GM18858 (cell line): ENCODE measurements around the gene ALG11.

ENCODE experiments used
- ATAC-seq: cut with Tn5 transposase; IDR thresholded peaks from one replicate; pipeline ENCODE4 v1.9.1; 2021; ENCODE audit not compliant: unreplicated experiment

Gene ALG11

DNA sequence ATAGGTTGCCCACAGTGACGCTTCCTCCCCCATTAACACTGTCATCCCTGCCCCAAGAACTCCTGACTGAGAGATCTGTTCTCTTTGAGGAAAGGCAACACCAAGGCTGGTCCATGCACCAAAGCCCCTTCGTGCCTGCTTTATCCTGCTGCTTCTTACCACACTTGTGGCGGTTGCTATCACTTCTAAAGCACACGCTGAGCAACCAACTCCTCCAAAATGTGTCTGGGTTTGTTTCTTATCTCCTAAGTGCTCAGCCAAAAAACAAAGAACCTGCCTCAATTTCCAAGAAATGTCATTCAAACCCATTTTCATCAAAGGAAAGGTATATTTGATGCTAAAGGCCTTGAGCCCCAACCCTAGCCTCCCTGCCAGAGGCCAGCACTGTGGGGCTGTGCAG lies 15.6 kb upstream of the ALG11 start:
- ATAC-seq: no peak

DNA sequence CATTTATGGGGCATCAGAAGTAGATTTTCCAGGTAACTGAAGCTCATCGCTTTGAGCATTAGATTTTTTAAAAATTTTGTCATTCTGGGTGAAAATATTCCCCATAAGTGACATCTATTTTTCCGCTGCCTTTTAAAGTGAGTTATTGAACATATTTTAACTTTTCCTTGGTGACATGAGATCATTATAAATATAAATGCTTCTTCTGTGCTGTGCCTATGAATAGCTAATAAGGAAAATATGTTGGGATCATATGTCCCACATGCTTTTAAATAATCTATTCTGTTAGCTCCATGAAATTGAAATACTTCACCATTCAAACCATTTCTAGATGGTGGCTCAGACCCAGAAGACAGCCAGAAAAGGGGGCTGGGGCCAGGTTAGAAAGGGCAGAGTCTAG lies 15.0 kb upstream of the ALG11 start:
- no peak for ATAC-seq

DNA sequence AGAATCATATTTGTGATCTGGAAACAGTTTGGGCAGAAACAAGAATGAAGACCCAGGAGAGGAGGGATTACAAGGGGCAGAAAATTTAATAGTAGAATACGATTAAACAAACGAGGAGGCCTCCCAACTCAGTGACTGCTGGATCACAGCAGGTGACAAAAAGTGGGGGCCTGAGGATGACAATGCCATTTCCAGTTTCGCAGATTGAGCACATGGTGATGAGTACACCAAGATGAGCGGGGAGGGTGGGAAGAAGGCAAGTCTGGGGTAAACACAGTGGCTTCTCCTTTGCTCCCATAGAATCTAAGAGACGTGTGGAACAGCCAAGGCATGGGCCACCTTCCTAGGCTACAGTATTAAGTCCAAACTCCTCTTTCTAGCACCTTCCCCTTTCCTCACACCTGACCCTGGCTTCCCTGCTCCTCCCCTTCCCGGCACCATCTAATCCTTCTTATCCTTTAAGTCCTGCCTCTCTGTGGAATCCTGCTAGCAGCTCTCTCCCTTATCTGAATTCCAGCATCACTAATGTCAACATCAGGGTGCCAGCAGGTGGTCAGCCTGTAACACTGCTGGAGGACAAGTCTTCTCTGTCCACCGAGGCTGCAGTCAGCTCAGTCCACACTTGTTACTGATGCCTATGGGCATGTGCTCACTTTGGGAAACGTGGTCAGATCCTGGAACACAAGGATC lies 14.4 kb upstream of the ALG11 start:
- ATAC-seq: no peak

DNA sequence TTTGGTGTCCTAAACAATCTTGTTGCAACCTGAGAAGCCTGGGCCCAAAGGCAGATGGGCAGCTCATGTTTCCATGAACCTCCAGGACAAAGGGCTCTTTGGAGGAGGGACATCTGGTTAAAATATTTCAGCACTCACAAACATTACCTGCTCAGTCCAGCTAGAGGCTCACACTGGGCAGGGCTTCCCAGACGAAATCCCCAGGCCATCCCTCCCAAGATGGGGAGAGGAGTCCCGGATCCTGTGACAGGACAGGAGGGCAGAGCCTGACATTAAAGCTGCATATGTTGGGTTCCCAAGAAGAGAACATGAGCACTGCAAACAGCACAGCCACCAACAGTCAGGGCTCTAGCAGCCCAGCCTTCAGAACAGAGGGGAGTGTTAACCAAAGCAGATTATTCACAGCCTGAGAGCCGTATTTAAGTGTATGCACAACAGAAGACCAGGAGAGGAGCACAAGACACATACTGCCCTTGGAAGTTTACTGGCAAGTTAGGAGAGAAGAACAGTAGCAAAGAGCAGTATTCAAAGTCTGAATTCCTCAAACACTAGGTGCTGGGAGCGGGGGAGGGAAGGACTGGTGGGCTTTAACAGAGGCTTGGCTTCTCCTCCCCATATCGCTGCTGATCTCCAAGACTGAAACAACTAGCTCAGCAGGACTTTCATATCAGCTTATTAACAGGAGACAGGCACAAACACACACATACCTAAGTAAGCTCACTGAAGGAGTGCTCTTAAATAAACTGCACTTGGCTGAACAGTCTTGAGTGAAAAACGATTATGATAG lies 13.3 kb upstream of the ALG11 start:
- no peak for ATAC-seq

DNA sequence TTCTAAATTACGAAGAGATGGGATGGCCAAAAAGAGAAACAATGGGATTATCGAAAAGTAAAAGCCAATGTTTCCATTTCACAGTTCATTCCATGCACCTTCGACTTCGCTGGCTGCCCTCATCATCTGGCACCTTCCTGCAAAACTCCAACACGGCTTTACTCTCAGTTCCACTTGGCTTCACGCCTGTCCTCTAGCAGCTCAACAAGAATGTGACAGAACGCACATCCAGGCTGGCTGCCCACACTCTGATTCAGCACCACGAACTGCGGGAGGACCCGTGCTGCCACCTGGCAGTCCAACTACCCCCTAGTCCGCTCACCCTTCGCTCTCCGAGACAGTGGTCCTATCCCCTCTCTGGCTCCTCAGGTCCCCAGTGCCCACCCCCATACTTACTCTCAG lies 12.7 kb upstream of the ALG11 start:
- ATAC-seq: no peak

DNA sequence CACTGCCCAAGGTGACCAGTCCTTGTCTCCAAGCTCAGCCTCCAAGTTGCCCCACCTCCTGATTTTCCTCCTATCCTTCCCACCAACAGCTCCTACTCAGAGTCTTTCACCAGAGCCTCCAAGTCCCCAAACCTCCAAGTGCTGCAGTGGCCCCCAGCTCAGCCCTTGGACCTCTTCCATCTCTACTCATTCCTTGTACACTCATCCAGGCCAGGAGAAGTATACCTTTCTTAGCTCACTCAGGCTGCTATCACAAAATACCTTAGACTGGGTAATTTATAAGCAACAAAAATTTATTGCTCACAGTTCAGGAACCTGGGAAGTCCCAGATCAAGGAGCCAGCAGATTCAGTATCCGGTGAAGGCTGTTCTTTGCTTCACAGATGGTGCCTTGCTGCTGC lies 12.3 kb upstream of the ALG11 start:
- ATAC-seq: no peak

DNA sequence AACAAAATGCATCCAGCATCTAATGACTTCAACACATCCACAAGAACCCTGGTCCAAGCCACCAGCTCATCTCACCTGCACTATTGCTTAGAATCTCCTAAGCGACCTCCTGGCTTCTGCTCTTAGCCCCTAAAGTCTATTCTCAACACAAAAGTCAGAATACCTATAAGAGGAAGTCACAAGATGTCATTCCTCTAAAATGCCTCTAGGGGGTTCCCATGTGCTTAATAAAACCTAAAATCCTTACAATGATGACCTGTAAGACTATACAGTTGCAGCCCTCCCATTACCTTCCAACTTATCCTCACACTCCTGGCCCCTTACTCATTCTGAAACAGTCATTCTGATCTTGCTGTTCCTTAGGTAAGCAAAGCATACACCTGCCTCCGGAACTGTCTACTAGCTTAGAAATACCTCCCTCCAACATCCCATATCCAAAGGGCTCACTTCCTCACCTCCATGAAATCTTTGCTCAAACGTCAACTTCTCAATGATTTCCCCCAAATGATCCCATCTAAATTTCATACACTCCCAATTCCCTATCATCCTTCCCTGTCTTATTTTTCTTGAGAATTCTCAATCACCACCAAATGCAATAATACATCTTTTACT lies 11.0 kb upstream of the ALG11 start:
- peak; percentile 95 for ATAC-seq

DNA sequence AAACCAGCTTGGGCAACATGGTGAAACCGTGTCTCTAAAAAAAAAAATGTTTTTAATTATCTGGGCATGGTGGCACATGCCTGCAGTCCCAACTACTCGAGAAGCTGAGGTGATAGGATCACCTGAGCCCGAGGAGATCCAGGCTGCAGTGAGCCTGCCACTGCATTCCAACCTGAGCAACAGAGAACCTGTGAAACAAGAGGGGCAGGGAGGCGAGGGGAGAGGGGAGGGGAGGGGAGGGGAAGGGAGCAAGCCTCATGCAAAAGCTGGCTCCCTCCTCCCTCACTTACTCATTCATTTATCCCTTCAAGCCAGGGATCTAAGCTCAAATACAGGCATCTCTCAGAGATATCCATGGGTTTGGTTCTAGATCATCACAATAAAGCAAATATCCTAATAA lies 9.8 kb upstream of the ALG11 start:
- ATAC-seq: no peak

DNA sequence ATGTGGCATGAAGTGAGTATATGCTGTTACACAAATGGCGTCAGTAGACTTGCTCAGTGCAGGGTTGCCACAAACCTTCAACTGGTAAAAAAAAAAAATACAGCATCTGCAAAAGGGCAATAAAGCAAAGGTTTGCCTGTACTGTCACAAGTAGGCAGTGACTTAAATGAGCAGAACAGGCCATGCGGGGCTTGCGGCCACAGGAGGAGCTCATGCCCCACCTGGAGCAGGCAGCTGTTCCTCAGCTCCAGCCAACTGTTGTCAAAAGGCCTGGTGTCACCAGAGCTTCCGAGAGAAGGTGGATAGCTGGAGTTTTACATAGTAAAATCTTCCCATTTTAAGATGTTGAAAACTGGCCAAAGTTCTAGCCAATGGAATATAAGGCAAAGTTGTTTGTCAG lies 8.7 kb upstream of the ALG11 start:
- ATAC-seq: no peak

DNA sequence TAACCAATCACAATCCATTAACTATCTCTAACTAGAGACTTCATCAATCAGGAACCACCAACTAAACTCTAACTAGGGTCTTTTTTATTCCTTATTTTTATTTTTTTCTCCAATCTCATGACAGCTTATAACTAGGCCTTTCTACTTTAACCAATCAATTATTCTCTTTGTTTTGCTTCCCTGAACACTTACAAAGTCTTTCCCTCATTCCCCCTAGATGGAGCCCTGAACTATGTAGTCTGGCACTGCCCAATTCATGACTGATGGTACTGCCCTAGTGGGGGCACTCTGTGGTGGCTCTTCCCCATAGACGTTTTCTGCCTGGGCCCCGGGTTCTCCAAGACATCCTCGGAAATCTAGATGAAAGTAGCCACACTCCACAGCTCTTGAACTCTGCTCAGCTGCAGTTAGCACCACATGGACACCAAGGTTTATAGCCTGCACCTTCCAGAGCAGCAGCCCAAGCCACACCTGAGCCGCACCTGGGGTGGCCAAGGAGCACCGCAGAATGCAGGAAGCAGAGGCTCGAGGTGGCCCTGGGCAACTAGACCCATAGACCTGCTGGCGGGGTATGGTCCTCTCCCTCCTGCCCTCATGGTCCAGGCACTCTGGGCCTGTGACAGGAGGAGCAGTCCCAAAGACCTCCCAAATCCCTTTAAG lies 7.6 kb upstream of the ALG11 start:
- ATAC-seq: no peak

DNA sequence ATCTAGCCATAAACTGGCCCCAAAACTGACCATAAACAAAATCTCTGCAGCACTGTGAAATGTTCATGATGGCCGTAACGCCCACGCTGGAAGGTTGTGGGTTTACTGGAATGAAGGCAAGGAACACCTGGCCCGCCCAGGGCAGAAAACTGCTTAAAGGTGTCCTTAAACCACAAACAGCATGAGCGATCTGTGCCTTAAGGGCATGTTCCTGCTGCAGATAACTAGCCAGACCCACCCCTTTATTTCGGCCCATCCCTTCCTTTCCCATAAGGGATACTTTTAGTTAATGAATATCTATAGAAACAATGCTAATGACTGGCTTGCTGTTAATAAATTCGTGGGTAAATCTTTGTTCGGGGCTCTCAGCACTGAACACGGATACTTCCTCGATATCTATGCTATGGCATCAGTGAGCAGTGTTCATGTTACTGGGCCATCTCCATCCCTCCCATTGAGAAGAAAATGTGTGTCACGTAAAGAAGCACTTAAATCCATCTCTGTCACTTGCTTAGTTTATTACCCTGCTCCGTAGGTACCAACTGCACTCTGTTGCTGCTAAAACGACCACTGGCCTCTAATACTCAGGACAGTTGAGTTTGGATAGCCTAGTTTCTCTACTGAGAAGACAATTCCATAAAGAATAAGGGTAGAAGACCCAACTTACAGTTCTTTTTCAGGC lies 6.2 kb upstream of the ALG11 start:
- no peak for ATAC-seq

DNA sequence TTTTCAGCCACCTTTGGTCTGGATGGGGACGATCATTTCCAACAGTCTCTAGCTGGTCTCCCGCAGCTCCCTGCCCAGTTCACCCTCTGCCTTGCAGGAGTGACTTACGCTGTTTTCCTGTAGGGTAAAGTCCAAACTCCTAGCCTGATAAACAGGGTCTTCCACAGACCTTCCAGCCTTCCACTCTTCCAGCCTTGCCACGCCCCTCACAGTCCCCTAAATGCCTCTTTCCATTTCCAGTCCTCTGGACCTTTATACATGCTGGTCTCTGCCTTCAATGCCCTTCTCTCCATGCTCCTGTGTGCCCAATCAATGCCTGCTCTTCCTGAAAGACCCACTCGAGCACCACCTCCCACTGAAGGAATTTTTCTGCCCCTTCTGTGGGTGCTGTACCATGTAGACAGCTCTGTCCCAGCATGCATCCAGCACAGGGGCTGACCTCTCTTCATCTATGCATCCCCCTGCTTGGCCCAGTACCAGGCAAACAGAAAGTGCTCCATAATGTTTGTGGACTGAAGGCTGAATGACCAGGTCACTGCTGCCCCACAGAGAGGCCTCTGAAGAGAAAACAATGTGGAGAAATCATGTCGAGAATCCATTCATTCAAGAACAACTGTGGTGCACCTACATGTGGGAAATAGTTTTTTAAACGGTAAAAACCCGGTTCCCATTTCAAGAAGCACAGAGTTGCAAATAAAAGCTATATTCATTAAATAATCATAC lies 5.5 kb upstream of the ALG11 start:
- ATAC-seq: no peak

DNA sequence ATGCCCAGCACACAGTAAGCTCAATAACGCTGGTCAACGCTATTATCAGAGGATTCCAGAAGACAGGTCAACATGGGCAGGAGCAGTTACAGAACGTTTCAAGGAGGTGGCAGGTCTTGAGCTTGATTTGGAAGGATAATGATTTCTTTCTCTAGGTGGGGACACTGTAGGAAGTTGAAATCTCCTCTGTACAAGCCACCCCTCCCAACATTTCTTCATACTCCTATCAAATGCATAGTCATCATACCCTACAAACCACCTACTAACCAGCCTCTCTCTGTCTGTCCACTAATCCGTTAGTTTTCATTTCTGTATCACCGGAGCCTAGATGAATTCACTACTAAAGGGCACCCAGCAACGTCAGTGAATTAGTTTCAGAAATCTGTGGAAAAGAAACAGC lies 2.3 kb upstream of the ALG11 start:
- ATAC-seq: no peak

DNA sequence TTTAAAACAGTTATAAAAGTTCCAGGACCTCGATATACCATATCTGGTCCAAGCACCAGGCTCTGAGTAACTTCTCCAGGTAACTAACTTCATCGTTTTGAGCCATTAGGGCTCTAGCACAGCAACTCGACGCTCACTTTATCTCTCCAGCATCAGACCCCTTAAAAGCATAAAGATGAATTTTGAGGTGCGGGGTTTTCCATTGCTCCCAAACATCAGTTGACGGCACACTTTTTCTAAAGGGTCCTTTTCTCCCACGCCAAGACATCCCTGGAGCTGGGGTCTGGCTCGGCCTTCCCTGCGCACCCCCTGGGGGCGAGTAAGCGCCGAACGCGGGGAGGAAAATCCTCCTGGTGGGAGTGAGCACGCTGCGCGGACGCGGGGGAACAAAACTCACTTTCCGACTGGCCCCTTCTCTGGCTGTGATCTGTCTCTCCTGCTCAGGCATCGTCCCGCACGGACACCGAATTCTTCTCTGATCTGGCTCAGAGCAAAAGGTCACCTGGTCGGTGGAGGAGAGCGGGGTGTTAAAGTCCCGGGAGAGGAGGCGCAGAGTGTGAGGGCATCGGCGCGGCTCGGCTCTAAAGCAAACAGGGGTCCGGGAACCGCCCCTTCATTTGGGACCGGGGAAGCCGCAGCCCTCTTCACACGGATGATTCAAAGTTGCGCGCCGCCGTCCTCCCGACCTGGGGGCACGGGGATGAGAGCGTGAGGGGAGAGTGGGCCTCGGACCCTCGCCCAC lies 1.1 kb upstream of the ALG11 start, which contains the start of gene ATP7B:
TSS of gene ATP7B (minus strand) at position 561 of the 742 bp plus-strand sequence. CDS start at position 448, 113 bp downstream.
- ATAC-seq: no peak

DNA sequence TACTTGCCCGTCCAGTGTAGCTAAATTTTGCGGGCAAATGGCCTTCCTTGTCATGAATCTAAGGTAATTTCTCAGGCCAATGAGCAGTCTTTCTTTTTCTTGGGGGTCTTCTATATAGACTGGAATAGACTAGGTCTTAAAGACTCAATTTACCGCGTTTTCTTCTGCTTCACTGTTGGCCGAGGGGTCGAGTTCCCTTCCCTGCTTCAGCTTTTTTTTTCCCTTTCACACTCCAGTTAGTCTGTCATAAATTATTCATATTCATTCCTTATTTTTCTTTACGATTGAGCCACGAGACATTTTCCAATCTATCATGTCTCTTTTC lies 276 bp downstream of the ALG11 start:
- ATAC-seq: no peak

DNA sequence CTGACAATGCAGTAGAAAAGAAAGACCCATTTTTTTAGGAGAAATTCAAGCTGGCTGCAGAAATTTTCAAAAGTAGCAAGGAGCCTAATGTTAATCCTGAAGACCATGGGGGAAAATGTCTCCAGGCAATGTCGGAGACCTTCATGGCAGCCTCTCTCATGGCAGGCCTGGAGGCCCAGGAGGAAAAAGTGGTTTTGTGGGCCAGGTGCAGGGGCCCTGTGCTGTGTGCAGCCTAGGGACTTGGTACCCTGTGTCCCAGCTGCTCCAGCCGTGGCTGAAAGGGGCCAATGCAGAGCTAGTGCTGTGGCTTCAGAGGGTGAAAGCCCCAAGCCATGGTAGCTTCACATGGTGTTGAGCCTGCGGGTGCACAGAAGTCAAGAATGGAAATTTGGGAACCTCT lies 4.1 kb downstream of the ALG11 start:
- no peak for ATAC-seq

DNA sequence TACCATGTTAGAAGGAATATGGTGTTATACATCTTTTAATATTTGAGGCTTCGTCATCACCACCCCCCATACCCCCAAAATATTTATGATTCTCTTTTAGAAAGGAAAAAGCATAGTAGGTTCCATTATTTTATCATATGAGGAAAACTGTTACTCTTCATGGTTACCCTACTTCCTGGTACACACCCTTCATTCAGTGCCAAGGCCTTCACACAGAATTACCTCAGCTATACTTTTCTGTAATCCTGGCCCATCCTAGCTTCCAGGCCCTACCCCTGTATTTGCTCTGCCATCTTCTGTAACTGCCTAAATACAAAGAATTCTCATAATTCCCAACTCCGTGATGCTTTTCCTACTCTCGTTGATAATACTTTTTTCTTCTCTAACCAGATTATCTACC lies 8.0 kb downstream of the ALG11 start:
- ATAC-seq: no peak

DNA sequence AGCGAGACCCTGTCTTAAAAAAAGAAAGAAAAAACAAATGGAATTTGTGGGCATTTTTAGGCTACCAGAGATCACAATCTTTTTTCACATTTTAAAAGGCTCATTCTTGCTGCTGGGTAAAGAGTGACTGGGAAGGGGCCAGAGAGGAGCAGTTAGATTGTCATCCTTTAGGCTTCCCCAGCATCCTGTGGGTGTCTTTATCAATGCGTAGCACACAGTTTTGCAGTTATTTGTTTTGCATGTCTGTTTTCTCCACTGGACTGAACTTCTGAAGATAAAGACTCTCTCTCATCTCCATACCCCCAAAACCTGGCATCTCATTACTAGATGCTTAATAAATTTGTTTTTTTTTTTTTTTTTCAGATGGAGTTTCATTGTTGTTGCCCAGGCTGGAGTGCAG lies 10.2 kb downstream of the ALG11 start:
- ATAC-seq: no peak

DNA sequence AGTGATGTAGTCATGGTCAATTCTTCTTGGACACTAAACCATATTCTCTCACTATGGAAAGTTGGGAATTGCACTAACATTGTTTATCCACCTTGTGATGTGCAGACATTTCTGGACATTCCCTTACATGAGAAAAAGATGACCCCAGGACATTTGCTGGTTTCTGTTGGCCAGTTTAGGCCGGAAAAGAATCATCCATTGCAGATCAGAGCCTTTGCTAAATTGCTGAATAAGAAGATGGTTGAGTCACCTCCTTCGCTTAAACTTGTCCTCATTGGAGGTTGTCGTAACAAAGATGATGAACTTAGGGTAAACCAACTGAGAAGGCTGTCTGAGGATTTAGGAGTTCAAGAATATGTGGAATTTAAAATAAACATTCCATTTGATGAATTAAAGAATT lies 12.3 kb downstream of the ALG11 start, which contains the start of gene UTP14C:
TSS of gene UTP14C (plus strand) at position 211 of the 400 bp plus-strand sequence. CDS start 4,114 bp downstream, outside the sequence.
- no peak for ATAC-seq
